ENCODE measurements around the gene GALNT3.
A peak's percentile ranks its signal among the peaks of the same experiment; 100 is the strongest.

Gene GALNT3

DNA sequence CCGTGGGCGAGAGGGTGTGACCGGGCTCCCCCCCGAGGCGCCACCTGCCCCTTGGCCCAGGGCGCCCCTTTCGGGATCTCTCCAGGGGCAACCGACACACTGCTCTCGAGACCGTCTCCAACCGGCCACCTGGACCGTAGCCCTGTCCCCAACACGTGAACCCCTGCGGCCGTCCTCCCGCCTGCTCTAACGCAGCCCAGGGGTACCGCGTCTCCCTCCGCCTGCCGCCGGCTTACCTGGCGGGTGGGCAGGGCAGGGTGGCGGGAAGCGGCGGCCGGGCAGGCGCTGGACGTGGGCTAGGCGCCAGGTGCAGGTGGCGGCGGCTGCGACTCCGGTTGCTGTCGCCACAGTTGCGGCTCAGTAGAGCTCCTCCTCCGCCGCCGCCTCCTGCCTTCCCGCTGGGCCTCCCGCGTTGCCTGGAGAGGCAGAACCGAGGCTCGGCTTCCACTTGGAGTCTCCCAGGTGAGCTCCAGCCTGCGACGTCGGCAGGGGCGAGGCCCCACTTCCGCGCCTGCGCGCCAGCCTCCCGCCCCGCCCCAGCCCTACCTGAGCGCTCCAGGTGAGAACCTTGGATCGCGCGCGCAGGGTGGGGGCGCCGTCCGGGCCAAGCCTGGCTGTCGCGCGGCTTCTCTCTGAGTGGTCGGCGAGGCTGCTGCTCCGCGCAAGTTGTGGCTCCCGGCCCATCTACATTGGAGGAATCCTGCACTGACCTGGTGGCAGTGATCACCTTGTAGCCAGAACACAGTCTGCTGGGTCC is at the start of gene GALNT3:
Gene GALNT3, minus strand, starts transcription at position 469 of the 757 bp plus-strand sequence. CDS start 23,547 bp downstream, outside the sequence.
- H3K27me3 ChIP-seq (ENCODE audit: control insufficient read depth in 1 of 2, insufficient read depth in 2 of 2, low read length in 2 of 2) = no peaks in the 10 kb centered on the region
- H3K4me1 ChIP-seq (ENCODE audit: control insufficient read depth in 1 of 2, insufficient read depth in 2 of 2, low read length in 2 of 2) = peaks cover 13 to 29% of the 10 kb centered on the region in 2 donors
- H3K4me3 ChIP-seq (ENCODE audit: low read depth in 1 of 2, low read length in 2 of 2) = peak within 1 kb of the TSS; percentile 89 to 96
- H3K9me3 ChIP-seq (ENCODE audit: control insufficient read depth in 1 of 2, low read length in 2 of 2) = no peaks in the 10 kb centered on the region
- H3K27ac ChIP-seq (ENCODE audit: low read depth, low read length) = peak within 1 kb of the TSS; percentile 97
- H3K36me3 ChIP-seq (ENCODE audit: control insufficient read depth in 1 of 2, insufficient read depth in 2 of 2, low read length in 2 of 2) = no peaks in the 10 kb centered on the region
- H3K9ac ChIP-seq (ENCODE audit: low read depth in 1 of 2, low read length in 2 of 2) = peak within 1 kb of the TSS; percentile 95 to 99

DNA sequence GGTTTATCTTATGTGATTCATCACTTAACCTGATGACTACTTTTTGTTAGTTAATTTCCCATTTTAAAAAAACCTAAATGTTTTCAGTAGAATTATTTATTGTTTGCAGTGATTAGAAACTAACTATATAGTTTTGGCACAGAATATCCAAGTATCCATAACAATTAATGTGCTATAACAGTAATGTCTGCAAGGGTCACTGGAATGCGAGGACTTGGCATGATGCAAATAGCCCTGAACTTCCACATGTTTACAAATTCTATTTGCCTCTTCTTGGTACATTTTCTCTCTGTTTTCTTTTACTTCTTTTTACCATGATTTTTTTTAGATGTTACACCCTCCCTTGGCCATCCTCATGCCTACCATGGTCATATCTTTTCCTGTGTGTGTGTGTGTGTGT is 49.3 kb upstream of the GALNT3 start:
- Histone ChIP-seq H3K27me3 (ENCODE audit: control insufficient read depth in 1 of 2, insufficient read depth in 2 of 2, low read length in 2 of 2) (no peaks in the 10 kb centered on the region), H3K9me3 (ENCODE audit: control insufficient read depth in 1 of 2, low read length in 2 of 2) (no peaks in the 10 kb centered on the region), H3K4me1 (ENCODE audit: control insufficient read depth in 1 of 2, insufficient read depth in 2 of 2, low read length in 2 of 2) (no peaks in the 10 kb centered on the region), H3K4me3 (ENCODE audit: low read depth in 1 of 2, low read length in 2 of 2) (no peak overlapping the region), H3K9ac (ENCODE audit: low read depth in 1 of 2, low read length in 2 of 2) (no peak overlapping the region), H3K27ac (ENCODE audit: low read depth, low read length) (no peak overlapping the region), H3K36me3 (ENCODE audit: control insufficient read depth in 1 of 2, insufficient read depth in 2 of 2, low read length in 2 of 2) (no peaks in the 10 kb centered on the region)

DNA sequence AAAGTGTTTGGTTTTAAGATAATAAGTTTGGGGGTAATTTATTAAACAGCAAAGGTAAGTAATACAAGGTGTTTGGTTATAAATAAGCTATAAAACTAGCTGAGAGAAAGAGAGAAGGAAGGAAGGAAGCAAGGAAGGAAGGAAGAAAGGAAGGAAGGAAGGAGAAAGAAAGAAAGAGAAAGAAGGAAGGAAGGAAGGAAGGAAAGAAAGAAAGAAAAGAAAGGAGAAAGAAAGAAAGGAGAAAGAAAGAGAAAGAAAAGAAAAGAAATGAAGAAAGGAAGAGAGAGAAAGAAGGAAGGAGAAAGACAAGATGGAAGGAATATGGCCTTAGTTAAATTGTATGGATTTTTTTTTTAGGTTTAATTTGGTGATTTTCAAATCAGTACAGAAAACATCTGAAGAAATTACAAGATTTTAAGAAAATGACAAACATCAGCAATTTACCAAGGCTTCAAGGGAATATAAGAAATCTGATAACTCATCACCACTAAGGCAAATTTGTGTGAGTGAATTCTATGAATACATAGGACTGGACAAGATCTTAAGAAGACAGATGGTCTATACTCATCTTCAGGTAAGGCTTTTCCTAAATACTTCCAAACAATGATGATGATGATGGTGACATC is 46.4 kb upstream of the GALNT3 start:
- no peaks in the 10 kb centered on the region for H3K9me3 ChIP-seq (ENCODE audit: control insufficient read depth in 1 of 2, low read length in 2 of 2)
- H3K27ac ChIP-seq (ENCODE audit: low read depth, low read length) = no peak overlapping the region
- H3K4me1 ChIP-seq (ENCODE audit: control insufficient read depth in 1 of 2, insufficient read depth in 2 of 2, low read length in 2 of 2) = no peaks in the 10 kb centered on the region
- H3K27me3 ChIP-seq (ENCODE audit: control insufficient read depth in 1 of 2, insufficient read depth in 2 of 2, low read length in 2 of 2) = no peaks in the 10 kb centered on the region
- H3K36me3 ChIP-seq (ENCODE audit: control insufficient read depth in 1 of 2, insufficient read depth in 2 of 2, low read length in 2 of 2) = no peaks in the 10 kb centered on the region
- no peak overlapping the region for H3K4me3 ChIP-seq (ENCODE audit: low read depth in 1 of 2, low read length in 2 of 2)
- H3K9ac ChIP-seq (ENCODE audit: low read depth in 1 of 2, low read length in 2 of 2) = no peak overlapping the region

DNA sequence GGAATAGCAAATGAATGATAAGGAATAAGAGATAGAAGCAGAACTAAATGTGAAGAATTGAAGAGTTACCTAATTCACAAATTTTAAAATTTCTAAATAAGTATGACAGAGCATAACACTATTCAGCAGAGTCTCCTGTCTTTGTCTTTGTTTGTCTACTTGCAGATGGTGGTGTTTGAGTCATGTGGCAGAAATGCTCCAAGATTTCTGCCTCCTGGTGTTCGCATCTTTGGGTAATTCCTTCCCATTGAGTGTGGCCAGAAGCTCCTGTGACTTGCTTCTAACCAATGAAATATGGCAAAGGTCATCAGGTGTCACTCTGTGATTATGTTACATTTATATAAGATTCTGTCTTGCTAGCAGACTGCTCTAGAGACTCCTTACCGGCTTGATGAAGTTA is 45.6 kb upstream of the GALNT3 start:
- Histone ChIP-seq H3K9me3 (ENCODE audit: control insufficient read depth in 1 of 2, low read length in 2 of 2) (no peaks in the 10 kb centered on the region), H3K4me3 (ENCODE audit: low read depth in 1 of 2, low read length in 2 of 2) (no peak overlapping the region), H3K36me3 (ENCODE audit: control insufficient read depth in 1 of 2, insufficient read depth in 2 of 2, low read length in 2 of 2) (no peaks in the 10 kb centered on the region), H3K27me3 (ENCODE audit: control insufficient read depth in 1 of 2, insufficient read depth in 2 of 2, low read length in 2 of 2) (no peaks in the 10 kb centered on the region), H3K4me1 (ENCODE audit: control insufficient read depth in 1 of 2, insufficient read depth in 2 of 2, low read length in 2 of 2) (no peaks in the 10 kb centered on the region), H3K9ac (ENCODE audit: low read depth in 1 of 2, low read length in 2 of 2) (no peak overlapping the region), H3K27ac (ENCODE audit: low read depth, low read length) (no peak overlapping the region)

DNA sequence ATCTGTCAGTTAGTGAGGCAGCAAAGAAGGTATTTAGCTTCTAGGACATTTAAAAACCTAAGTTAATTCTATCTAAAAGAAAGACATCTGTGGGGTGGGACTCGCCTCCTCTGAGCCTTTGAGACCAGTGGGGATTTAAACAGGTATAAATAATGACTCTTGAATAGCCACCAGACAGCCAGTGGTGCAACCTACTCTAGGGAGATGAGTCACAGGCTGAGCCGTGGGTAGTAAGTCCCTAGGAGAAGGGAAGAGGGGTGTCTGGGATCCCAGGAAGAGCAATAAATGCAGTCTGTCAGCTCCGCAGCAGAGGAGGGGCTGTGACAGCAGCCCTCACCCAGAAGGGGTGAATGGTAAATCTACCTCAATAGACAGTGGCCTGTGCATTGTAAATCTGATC is 43.1 kb upstream of the GALNT3 start:
- Histone ChIP-seq H3K27me3 (ENCODE audit: control insufficient read depth in 1 of 2, insufficient read depth in 2 of 2, low read length in 2 of 2) (no peaks in the 10 kb centered on the region), H3K27ac (ENCODE audit: low read depth, low read length) (no peak overlapping the region), H3K4me3 (ENCODE audit: low read depth in 1 of 2, low read length in 2 of 2) (no peak overlapping the region), H3K36me3 (ENCODE audit: control insufficient read depth in 1 of 2, insufficient read depth in 2 of 2, low read length in 2 of 2) (no peaks in the 10 kb centered on the region), H3K4me1 (ENCODE audit: control insufficient read depth in 1 of 2, insufficient read depth in 2 of 2, low read length in 2 of 2) (no peaks in the 10 kb centered on the region), H3K9ac (ENCODE audit: low read depth in 1 of 2, low read length in 2 of 2) (no peak overlapping the region), H3K9me3 (ENCODE audit: control insufficient read depth in 1 of 2, low read length in 2 of 2) (no peaks in the 10 kb centered on the region)

DNA sequence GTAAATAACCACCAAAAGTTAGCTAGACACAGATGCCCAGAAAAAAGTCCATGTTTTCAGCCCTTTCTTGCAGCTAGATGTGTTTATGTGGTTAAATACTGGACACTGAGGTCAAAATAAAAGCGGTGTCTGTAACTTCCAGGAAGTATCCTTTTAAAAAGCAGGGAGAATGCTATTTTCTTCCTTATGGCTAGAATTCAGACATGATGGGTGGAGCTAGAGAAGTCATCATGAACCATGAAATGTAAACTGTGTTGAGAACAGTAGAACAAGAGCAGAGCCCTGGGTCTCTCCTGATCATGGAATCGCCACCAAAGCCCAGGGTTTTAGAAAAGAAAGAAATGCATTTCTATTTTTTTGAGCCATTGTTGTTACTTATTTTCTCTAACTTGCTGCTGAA is 41.3 kb upstream of the GALNT3 start:
- no peak overlapping the region for H3K27ac ChIP-seq (ENCODE audit: low read depth, low read length)
- no peak overlapping the region for H3K4me3 ChIP-seq (ENCODE audit: low read depth in 1 of 2, low read length in 2 of 2)
- H3K9me3 ChIP-seq (ENCODE audit: control insufficient read depth in 1 of 2, low read length in 2 of 2) = no peaks in the 10 kb centered on the region
- H3K9ac ChIP-seq (ENCODE audit: low read depth in 1 of 2, low read length in 2 of 2) = no peak overlapping the region
- H3K4me1 ChIP-seq (ENCODE audit: control insufficient read depth in 1 of 2, insufficient read depth in 2 of 2, low read length in 2 of 2) = no peaks in the 10 kb centered on the region
- no peaks in the 10 kb centered on the region for H3K27me3 ChIP-seq (ENCODE audit: control insufficient read depth in 1 of 2, insufficient read depth in 2 of 2, low read length in 2 of 2)
- H3K36me3 ChIP-seq (ENCODE audit: control insufficient read depth in 1 of 2, insufficient read depth in 2 of 2, low read length in 2 of 2) = no peaks in the 10 kb centered on the region

DNA sequence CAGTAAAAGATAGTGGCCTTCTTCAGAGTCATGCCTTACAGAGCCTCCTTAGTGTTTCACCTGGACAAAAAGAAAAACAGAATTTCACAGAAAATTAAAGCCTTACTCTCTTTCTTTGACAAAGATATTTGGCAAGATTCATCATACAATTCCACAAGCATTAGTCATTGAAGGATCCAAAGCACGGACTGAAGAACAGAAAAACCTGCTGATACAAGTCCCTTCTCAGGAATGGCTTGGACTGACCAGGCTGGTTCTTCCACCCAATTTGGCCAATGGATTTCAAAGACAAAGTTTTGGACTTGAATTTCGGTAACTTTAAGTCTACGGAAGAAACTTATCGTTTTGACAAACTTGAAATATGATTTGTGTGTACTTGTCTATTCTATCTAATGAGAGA is 39.1 kb upstream of the GALNT3 start:
- no peak overlapping the region for H3K9ac ChIP-seq (ENCODE audit: low read depth in 1 of 2, low read length in 2 of 2)
- H3K27me3 ChIP-seq (ENCODE audit: control insufficient read depth in 1 of 2, insufficient read depth in 2 of 2, low read length in 2 of 2) = no peaks in the 10 kb centered on the region
- H3K36me3 ChIP-seq (ENCODE audit: control insufficient read depth in 1 of 2, insufficient read depth in 2 of 2, low read length in 2 of 2) = no peaks in the 10 kb centered on the region
- no peaks in the 10 kb centered on the region for H3K9me3 ChIP-seq (ENCODE audit: control insufficient read depth in 1 of 2, low read length in 2 of 2)
- no peak overlapping the region for H3K4me3 ChIP-seq (ENCODE audit: low read depth in 1 of 2, low read length in 2 of 2)
- no peaks in the 10 kb centered on the region for H3K4me1 ChIP-seq (ENCODE audit: control insufficient read depth in 1 of 2, insufficient read depth in 2 of 2, low read length in 2 of 2)
- H3K27ac ChIP-seq (ENCODE audit: low read depth, low read length) = no peak overlapping the region

DNA sequence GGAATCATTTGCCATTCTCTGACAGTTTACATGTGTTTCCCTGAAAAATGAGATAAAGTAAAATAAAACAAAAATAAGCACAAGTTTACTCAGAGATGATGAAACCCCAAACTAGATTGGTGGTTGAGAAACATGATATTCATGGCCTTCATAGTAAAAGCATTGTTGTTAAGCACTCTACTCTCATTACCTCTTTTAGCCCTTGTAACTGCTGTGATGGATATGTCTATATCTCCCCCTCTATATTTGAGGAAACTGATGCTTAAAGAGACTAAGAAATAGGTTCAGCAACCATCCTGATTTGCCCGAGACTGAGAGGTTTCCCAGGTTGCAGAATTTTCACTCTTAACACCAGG is 33.9 kb upstream of the GALNT3 start:
- H3K36me3 ChIP-seq (ENCODE audit: control insufficient read depth in 1 of 2, insufficient read depth in 2 of 2, low read length in 2 of 2) = no peaks in the 10 kb centered on the region
- H3K9me3 ChIP-seq (ENCODE audit: control insufficient read depth in 1 of 2, low read length in 2 of 2) = no peaks in the 10 kb centered on the region
- H3K9ac ChIP-seq (ENCODE audit: low read depth in 1 of 2, low read length in 2 of 2) = no peak overlapping the region
- no peaks in the 10 kb centered on the region for H3K27me3 ChIP-seq (ENCODE audit: control insufficient read depth in 1 of 2, insufficient read depth in 2 of 2, low read length in 2 of 2)
- peaks cover 0 to 4% of the 10 kb centered on the region in 2 donors for H3K4me1 ChIP-seq (ENCODE audit: control insufficient read depth in 1 of 2, insufficient read depth in 2 of 2, low read length in 2 of 2)
- no peak overlapping the region for H3K4me3 ChIP-seq (ENCODE audit: low read depth in 1 of 2, low read length in 2 of 2)
- H3K27ac ChIP-seq (ENCODE audit: low read depth, low read length) = no peak overlapping the region

DNA sequence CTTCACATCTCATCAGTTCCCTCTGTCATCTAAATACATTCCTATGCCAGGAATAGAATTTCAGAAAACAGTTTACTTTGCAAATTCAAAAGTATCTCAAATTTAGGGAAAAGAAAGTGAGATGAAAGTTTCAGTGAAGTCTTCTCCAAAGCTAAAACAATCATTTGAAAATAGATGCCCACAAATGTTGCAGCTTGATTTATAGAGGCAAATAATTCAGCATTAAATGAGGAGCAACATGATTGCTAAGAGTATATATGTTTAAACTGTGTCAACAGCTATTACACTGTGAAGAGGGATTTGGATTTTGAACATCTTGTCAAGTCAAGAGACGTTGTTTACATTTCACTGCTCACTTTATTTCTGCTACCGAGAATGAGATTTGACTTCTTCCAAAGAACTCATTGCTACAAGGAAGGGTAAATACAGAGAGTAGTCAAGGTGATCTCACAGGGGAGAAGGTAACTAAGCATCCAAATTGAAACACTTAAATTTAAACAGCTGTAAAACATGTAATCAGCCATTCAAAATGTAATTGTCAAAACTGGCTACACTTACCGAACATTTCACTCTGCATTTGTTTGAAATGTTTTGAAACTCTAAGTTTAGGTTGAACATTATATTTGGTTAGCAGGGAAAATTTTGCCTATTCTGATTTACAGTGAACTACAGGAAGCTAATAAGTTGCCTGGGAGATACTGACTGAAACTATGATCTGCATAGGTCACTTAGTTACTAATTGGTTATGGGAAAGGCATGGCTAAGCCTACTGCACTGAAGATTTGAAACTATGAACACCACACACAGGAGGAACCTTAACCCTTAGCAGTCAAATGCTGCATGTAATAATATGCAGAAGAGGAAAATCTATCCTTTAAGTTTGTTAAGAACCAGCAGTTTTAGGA is 33.2 kb upstream of the GALNT3 start:
- no peaks in the 10 kb centered on the region for H3K27me3 ChIP-seq (ENCODE audit: control insufficient read depth in 1 of 2, insufficient read depth in 2 of 2, low read length in 2 of 2)

DNA sequence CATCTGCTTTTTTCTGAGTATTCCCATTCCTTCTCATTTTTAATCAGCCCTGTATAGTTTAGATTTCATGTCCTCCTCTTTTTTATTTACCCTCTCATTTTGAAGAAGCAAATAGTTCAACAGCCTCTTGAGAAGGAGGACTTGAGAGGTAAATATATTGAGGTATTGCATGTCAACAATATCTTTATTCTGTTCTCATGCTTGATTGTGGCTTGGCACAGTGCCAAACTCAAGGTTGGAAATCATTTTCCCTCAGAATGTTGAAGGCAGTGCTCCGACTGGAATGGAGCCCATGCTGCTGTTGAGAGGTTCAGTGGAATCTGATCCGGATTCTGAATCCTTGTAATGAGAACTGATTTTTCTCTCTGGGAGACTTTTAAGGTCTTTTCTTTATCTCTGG is 31.0 kb upstream of the GALNT3 start:
- no peaks in the 10 kb centered on the region for H3K9me3 ChIP-seq (ENCODE audit: control insufficient read depth in 1 of 2, low read length in 2 of 2)
- H3K36me3 ChIP-seq (ENCODE audit: control insufficient read depth in 1 of 2, insufficient read depth in 2 of 2, low read length in 2 of 2) = no peaks in the 10 kb centered on the region
- H3K4me1 ChIP-seq (ENCODE audit: control insufficient read depth in 1 of 2, insufficient read depth in 2 of 2, low read length in 2 of 2) = peaks cover 0 to 11% of the 10 kb centered on the region in 2 donors
- H3K27me3 ChIP-seq (ENCODE audit: control insufficient read depth in 1 of 2, insufficient read depth in 2 of 2, low read length in 2 of 2) = no peaks in the 10 kb centered on the region
- H3K27ac ChIP-seq (ENCODE audit: low read depth, low read length) = no peak overlapping the region
- H3K4me3 ChIP-seq (ENCODE audit: low read depth in 1 of 2, low read length in 2 of 2) = no peak overlapping the region
- H3K9ac ChIP-seq (ENCODE audit: low read depth in 1 of 2, low read length in 2 of 2) = no peak overlapping the region

More for the DNA sequence above, 33.2 kb upstream of the GALNT3 start:
- Histone ChIP-seq H3K36me3 (ENCODE audit: control insufficient read depth in 1 of 2, insufficient read depth in 2 of 2, low read length in 2 of 2) (no peaks in the 10 kb centered on the region), H3K4me1 (ENCODE audit: control insufficient read depth in 1 of 2, insufficient read depth in 2 of 2, low read length in 2 of 2) (peaks cover 0 to 4% of the 10 kb centered on the region in 2 donors), H3K9me3 (ENCODE audit: control insufficient read depth in 1 of 2, low read length in 2 of 2) (no peaks in the 10 kb centered on the region), H3K9ac (ENCODE audit: low read depth in 1 of 2, low read length in 2 of 2) (no peak overlapping the region), H3K27ac (ENCODE audit: low read depth, low read length) (no peak overlapping the region), H3K4me3 (ENCODE audit: low read depth in 1 of 2, low read length in 2 of 2) (no peak overlapping the region)
